ENCODE data around the gene NEU2.

NEU2 gene

DNA sequence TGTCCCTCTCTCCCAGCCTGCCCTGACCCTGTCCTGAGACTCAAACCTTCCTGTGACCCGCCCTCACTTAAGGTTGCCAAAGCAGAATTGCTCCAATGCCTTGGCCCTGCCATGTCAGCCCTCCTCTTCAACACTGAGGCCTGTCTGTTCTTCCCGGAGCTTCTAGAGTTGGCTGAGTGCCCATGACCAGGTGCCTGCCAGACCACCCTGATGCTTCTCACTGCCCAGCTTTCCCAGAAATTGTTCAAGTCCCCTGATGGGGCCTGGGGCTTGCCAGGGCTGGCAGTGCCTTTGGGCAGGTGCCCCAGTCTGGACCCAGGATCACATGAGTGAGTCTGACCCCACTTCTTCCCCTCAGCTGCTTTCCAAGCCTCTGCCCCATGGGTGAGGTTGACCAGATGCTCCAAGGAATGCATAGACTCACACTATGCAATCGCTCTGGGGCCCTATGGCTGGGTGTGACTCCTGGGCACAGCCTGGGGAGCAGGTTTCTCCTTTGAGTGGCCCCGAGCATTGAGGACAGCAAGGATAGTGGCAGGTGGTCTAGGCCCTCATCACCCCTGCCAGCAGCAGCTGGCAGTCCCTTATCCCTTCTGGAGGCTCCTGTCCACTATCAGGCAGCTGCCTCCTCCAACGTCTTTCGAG lies 24.6 kb downstream of the NEU2 start:
- ChIA-PET POLR2A (no interaction called here), CTCF (no interaction called here)
- no peak for DNase-seq (ENCODE audit: extremely low spot score)
- TF ChIP-seq TARDBP (IDR thresholded peaks at IDR 0.05) (no peak), ELF4 (IDR thresholded peaks at IDR 0.05) (no peak), FOXK2 (IDR thresholded peaks at IDR 0.05) (no peak), SUZ12 (IDR thresholded peaks at IDR 0.05) (no peak), HDGF (IDR thresholded peaks at IDR 0.05; ENCODE audit: borderline replicate concordance) (no peak), SP1 (IDR thresholded peaks at IDR 0.05) (no peak), FOXA1 (IDR thresholded peaks at IDR 0.05) (no peak), L3MBTL2 (conservative IDR thresholded peaks at IDR 0.05) (no peak)
- TF ChIP-seq, protein P1, sequence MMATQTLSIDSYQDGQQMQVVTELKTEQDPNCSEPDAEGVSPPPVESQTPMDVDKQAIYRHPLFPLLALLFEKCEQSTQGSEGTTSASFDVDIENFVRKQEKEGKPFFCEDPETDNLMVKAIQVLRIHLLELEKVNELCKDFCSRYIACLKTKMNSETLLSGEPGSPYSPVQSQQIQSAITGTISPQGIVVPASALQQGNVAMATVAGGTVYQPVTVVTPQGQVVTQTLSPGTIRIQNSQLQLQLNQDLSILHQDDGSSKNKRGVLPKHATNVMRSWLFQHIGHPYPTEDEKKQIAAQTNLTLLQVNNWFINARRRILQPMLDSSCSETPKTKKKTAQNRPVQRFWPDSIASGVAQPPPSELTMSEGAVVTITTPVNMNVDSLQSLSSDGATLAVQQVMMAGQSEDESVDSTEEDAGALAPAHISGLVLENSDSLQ (IDR thresholded peaks at IDR 0.05) = no peak

GRCh38 chr2:233058717-233059546 lies 26.5 kb downstream of the NEU2 start:
- POLR2A ChIA-PET = no interaction called here
- CTCF ChIA-PET = interaction anchor here (0.6 kb wide), 1 partner anchor 30 kb away, joined by 3 read pairs; no protein-coding TSS in a partner anchor
- no peak for DNase-seq (ENCODE audit: extremely low spot score)
- TF ChIP-seq FOXA1 (IDR thresholded peaks at IDR 0.05) = no peak
- TF ChIP-seq LEF1 (IDR thresholded peaks at IDR 0.05; ENCODE audit: borderline replicate concordance) = no peak
- TF ChIP-seq ELF4 (IDR thresholded peaks at IDR 0.05) = no peak
- TF ChIP-seq FOXK2 (IDR thresholded peaks at IDR 0.05) = no peak
- TF ChIP-seq ARNT (IDR thresholded peaks at IDR 0.05) = no peak
- no peak for TF ChIP-seq HDGF (IDR thresholded peaks at IDR 0.05; ENCODE audit: borderline replicate concordance)
- TF ChIP-seq BHLHE40 (IDR thresholded peaks at IDR 0.05; ENCODE audit: borderline replicate concordance) = no peak
- no peak for TF ChIP-seq NFRKB (IDR thresholded peaks at IDR 0.05)
- no peak for TF ChIP-seq ZNF384 (IDR thresholded peaks at IDR 0.05)
- no peak for TF ChIP-seq SP1 (IDR thresholded peaks at IDR 0.05)
- no peak for TF ChIP-seq L3MBTL2 (conservative IDR thresholded peaks at IDR 0.05)
- TF ChIP-seq TARDBP (IDR thresholded peaks at IDR 0.05) = no peak
- no peak for TF ChIP-seq FOXM1 (IDR thresholded peaks at IDR 0.05; ENCODE audit: borderline replicate concordance)

- TF ChIP-seq HDGF (IDR thresholded peaks at IDR 0.05; ENCODE audit: borderline replicate concordance) (no peak), ZNF384 (IDR thresholded peaks at IDR 0.05) (no peak), CTBP1 (IDR thresholded peaks at IDR 0.05; ENCODE audit: borderline replicate concordance) (no peak), ELF4 (IDR thresholded peaks at IDR 0.05) (no peak), FOXK2 (IDR thresholded peaks at IDR 0.05) (no peak), LEF1 (IDR thresholded peaks at IDR 0.05; ENCODE audit: borderline replicate concordance) (no peak), TARDBP (IDR thresholded peaks at IDR 0.05) (no peak), BHLHE40 (IDR thresholded peaks at IDR 0.05; ENCODE audit: borderline replicate concordance) (no peak), L3MBTL2 (conservative IDR thresholded peaks at IDR 0.05) (no peak), ARNT (IDR thresholded peaks at IDR 0.05) (no peak), FOXM1 (IDR thresholded peaks at IDR 0.05; ENCODE audit: borderline replicate concordance) (no peak), SP1 (IDR thresholded peaks at IDR 0.05) (no peak)
- TF ChIP-seq, protein P1 (IDR thresholded peaks at IDR 0.05) = no peak
- POLR2A ChIA-PET = no interaction called here
- DNase-seq (ENCODE audit: extremely low spot score) = no peak
- CTCF ChIA-PET = interaction anchor here (0.6 kb wide), 1 partner anchor 31 kb away, joined by 3 read pairs; no protein-coding TSS in a partner anchor
Observed at GRCh38 chr2:233059547-233059796, 27.0 kb downstream of the NEU2 start.

- POLR2A ChIA-PET = no interaction called here
- no peak for TF ChIP-seq ZNF384 (IDR thresholded peaks at IDR 0.05)
- TF ChIP-seq TARDBP (IDR thresholded peaks at IDR 0.05) = no peak
- TF ChIP-seq, protein P1 (IDR thresholded peaks at IDR 0.05) = no peak
- TF ChIP-seq HDGF (IDR thresholded peaks at IDR 0.05; ENCODE audit: borderline replicate concordance) = no peak
- no peak for TF ChIP-seq ARNT (IDR thresholded peaks at IDR 0.05)
- no peak for TF ChIP-seq LEF1 (IDR thresholded peaks at IDR 0.05; ENCODE audit: borderline replicate concordance)
- TF ChIP-seq FOXM1 (IDR thresholded peaks at IDR 0.05; ENCODE audit: borderline replicate concordance) = no peak
- no peak for TF ChIP-seq ELF4 (IDR thresholded peaks at IDR 0.05)
- no peak for TF ChIP-seq FOXK2 (IDR thresholded peaks at IDR 0.05)
- no peak for TF ChIP-seq NFRKB (IDR thresholded peaks at IDR 0.05)
- TF ChIP-seq L3MBTL2 (conservative IDR thresholded peaks at IDR 0.05) = no peak
- TF ChIP-seq FOXA1 (IDR thresholded peaks at IDR 0.05) = no peak
- DNase-seq (ENCODE audit: extremely low spot score) = no peak
- CTCF ChIA-PET = interaction anchor here (0.6 kb wide), 1 partner anchor 70 kb away, joined by 5 read pairs; no protein-coding TSS in a partner anchor
Observed at GRCh38 chr2:233059797-233060500, 27.5 kb downstream of the NEU2 start, which contains the start of gene INPP5D. TSS of gene INPP5D (plus strand) at chr2:233060342. CDS start at chr2:233060479, 137 bp downstream.

DNA sequence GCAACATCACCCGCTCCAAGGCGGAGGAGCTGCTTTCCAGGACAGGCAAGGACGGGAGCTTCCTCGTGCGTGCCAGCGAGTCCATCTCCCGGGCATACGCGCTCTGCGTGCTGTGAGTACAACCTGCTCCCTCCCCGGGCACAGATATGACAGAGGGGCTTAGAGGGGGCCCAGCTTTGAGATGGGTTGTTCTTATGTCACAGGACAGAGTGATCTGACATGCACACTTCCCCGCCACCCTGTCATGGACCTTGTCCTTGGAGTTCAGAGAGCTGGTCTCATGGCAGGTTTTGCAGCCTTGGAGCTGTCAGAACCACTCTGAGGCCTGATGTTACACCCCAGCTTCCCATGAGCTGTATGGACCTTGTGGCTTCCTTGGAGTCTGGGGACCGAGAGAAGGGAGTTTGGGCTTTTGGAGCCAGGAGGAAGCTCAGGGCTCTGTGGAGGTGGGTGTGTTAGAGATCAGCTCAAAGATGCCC lies 28.1 kb downstream of the NEU2 start:
- DNase-seq (ENCODE audit: extremely low spot score) = no peak
- TF ChIP-seq FOXM1 (IDR thresholded peaks at IDR 0.05; ENCODE audit: borderline replicate concordance) (no peak), LEF1 (IDR thresholded peaks at IDR 0.05; ENCODE audit: borderline replicate concordance) (no peak), SP1 (IDR thresholded peaks at IDR 0.05) (no peak), FOXA1 (IDR thresholded peaks at IDR 0.05) (no peak), TARDBP (IDR thresholded peaks at IDR 0.05) (no peak), CTBP1 (IDR thresholded peaks at IDR 0.05; ENCODE audit: borderline replicate concordance) (no peak), ARNT (IDR thresholded peaks at IDR 0.05) (no peak), HDGF (IDR thresholded peaks at IDR 0.05; ENCODE audit: borderline replicate concordance) (no peak), SUZ12 (IDR thresholded peaks at IDR 0.05) (no peak), BHLHE40 (IDR thresholded peaks at IDR 0.05; ENCODE audit: borderline replicate concordance) (no peak), ELF4 (IDR thresholded peaks at IDR 0.05) (no peak), ZNF384 (IDR thresholded peaks at IDR 0.05) (no peak), L3MBTL2 (conservative IDR thresholded peaks at IDR 0.05) (no peak), FOXK2 (IDR thresholded peaks at IDR 0.05) (no peak), NFRKB (IDR thresholded peaks at IDR 0.05) (no peak)
- POLR2A ChIA-PET = no interaction called here
- CTCF ChIA-PET = interaction anchor here (0.6 kb wide), 1 partner anchor 70 kb away, joined by 5 read pairs; no protein-coding TSS in a partner anchor

All from HEK293T (cell line).